HUDEP-2 (cell line): ENCODE measurements around the gene ZCCHC17.

ENCODE experiments used
- DNase-seq, 76 experiments: peaks; one replicate each; lab custom pipeline; 2025; ENCODE audit not compliant: unreplicated experiment in 76 of 76; lab: John Stamatoyannopoulos, UW

The ZCCHC17 gene

DNA sequence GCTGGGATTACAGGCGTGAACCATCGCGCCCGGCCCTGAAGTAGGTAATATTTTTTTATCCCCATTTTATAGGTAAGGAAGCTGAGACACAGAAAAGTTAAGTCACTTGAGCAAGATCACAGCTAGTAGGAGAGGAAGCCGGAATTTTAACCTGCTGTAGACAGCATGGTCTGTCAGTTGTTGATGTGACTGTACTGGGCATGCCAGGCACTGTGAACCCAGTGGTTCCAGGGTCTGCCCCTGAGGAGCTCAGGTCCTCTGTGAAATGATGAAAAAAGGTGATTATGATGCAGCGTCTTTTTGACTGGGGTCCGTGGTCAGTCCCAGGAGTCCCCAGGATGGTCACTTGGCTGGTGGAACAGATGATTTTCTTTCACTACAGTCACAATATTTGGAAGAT, 92.8 kb downstream of the ZCCHC17 start:
- DNase-seq, result no peak

DNA sequence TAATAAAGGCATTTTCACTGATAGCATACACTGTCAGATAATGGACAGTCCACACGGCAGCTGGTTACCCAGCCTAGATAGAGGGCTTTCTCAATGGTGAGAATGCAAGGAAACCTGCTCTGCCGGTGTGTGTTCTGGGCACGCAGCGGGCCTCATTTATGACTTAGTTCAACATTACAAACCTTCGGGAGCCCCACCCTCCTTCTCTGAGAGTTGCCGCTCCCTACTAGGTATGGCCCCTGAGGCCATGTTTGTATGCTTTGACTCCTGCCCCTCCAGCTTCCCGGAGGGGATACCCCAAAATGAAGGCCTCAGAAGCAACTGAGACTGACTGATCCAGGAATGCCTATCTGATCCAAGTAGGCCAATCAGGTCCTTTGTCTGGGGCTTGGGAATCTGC, 93.2 kb downstream of the ZCCHC17 start:
- DNase-seq, result no peak

DNA sequence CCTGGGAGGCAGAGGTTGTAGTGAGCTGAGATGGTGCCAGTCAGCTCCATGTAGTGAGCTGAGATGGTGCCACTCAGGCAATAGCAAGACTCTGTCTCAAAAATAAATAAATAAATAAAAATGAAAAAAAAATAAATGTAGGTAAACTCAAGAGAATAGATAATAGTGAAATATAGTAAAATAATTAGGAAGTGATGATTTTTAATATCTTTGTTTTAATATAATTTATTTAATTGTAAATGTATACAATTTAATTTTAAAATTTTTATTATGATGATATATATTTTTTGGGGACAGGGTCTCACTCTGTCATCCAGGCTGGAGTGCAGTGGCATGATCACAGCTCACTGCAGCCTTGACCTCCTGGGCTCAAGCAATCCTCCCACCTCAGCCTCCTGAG, 96.6 kb downstream of the ZCCHC17 start:
- no peak for DNase-seq

DNA sequence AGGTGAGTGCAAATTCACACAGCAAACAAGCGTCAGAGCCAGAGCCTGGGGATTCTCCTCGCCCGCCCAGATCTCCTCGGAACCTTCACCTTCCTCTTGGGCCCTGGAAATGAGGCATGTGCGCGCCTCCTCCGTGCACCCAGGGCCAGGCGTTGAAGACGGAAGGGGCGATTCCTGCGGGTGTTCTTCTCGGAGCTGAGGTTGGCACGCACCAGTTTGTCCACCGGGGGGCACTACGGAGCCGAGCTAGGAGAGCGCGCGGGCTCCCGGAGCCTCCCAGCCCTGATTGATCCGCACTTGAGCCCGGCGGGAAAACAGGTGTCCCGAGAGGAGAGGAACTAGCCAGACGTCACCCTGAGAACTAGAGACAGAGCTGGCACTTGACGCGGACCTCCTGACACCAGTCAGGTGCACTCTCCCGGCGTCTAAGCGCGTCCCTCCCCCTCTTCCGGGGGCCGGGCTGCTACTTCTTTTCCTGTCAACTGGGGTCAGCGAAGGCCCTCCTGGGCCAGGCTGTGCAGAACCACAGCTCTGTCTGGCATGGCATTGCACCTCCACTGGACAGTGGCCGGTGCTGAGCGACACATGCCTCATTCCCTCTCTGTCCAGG, 97.9 kb downstream of the ZCCHC17 start:
- peak in 61 of 76 experiments; percentile 8 to 76 (median 57) for DNase-seq

DNA sequence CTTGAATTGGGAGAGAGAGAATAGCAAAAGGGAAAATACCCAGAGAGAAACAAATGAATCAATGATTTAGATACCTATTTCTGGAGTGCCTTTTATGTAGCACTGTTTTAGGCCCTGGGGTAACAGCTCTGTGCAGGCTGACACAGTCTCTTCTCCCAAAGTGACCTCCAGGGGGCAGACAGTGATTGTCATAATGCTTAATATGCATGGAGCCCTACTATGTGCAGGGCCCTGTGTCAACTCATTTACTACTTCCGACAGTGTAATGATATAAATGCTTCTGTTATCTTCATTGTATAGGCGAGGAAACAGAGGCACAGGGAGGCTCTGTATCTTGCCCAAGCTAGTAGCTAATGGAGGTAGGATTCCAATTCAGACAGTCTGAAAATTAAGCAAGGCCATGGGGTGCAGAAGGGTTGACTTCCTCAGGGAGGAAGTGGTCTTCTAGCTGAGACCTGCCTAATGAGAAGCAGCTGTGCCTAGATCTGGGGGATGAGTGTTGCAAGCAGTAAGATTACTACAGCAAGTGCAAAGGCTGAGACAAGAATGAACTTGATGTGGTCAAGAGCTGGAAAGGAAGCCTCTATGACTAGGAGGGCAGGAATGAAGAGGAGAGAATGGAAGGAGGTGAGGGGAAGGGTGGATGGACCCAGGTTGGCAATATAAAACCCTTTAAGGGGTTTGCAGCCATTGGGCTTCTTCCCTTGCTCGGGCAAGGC, 100.0 kb downstream of the ZCCHC17 start:
- peak in 13 of 76 experiments; percentile 5 to 21 (median 12) for DNase-seq

DNA sequence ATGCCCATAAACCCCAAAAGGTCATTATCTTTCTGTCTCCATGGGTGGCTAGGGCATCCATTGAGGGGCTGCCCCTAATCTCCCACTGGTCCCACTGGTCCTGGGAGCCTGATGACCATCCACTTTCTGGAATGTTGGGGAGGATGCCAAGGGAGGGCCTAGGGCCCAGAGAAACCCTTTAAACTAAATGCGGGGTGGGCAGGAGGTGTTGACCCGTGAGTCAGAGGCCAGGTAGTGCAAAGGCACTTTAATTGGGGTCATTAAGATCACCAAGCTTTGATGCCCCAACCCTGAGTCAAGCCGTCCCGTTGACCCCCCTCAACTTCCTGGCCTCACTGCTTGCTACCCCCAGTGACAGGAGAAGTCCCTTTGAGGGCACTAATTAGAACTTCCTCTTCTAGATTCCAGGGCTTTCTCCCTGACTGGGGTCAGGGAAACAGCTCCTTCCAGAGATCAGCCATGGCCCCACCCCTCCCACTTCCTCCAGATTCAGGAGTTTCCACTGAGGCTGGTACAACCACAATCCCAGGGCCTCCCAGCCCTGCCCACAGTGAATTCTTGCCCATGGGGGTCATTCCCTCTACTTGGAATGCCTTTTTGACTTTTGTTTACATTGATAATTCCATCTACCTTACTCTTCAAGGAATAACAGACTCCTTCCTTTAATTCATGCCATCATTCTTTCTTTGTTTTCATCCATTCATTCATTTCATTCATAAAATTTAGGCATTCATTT, 100.7 kb downstream of the ZCCHC17 start:
- DNase-seq, result no peak

DNA sequence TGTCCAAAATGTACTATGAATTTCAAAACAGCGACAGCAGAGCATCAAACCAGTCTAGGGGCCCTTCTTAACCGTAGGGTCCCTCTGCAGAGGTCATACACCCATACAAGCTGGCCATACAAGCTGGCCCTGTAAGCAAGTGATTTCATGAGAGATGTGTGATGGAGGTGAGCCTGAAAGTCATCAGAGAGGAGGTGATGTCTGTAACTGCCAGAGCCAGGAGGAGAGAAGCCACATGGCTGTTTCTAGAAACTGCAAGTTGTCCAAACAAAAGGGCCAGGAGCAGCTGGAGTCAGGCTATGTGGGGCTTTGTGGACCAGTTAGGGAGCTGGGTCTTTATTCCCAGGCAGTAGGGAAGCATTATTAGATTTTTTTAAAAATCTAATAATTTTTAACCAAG, 101.4 kb downstream of the ZCCHC17 start:
- no peak for DNase-seq

DNA sequence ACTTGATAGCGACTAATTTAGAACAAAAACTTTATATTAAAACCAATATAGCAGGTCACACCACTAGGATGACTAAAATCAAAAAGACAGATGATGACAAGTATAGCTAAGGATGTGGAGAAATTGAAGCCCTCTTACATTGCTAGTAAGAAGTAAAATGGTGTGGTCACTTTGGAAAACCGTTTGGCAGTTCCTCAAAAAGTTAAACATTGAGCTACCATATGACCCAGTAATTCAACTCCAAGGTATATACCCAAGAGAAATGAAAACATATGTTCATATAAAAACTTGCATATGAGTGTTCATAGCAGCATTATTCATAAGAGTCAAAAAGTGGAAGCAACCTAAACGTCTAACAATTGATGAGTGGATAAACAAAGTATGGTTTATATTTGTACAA, 103.1 kb downstream of the ZCCHC17 start:
- no peak for DNase-seq

DNA sequence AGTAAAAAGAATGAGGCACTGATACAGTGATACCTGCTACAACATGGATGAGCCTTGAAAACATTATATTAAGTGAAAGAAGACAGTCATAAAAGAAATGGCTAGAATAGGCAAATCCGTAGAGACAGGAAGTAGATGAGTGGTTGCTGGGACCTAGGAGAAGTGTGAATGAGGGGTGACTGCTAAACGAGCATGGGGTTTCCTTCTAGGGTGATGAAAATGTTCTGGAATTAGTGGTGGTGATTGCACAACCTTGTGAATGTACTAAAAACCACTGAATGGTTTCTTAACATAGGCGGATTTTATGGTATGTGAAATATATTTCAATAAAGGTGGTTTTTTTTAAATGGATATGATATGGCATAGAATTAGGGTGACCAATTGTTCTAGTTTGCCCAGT, 103.6 kb downstream of the ZCCHC17 start:
- no peak for DNase-seq

DNA sequence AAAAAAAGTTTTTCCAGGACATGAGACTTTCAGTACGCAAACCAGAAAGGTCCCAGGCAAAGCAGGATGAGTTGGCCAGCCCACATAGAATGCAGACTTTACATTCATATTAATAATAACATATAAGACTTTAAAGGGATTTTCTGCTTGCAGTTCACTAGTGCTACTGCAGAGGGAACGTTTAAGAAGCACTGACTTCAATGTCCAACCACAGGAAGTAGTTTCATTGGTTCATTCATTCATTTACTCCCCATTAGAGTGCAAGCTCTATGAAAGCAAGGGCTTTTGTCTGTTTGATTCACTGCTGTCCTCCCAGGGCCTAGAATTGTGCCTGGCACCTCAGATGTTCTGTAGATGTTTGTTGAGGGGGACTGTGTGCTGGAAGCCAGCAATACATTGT, 104.4 kb downstream of the ZCCHC17 start:
- no peak for DNase-seq

DNA sequence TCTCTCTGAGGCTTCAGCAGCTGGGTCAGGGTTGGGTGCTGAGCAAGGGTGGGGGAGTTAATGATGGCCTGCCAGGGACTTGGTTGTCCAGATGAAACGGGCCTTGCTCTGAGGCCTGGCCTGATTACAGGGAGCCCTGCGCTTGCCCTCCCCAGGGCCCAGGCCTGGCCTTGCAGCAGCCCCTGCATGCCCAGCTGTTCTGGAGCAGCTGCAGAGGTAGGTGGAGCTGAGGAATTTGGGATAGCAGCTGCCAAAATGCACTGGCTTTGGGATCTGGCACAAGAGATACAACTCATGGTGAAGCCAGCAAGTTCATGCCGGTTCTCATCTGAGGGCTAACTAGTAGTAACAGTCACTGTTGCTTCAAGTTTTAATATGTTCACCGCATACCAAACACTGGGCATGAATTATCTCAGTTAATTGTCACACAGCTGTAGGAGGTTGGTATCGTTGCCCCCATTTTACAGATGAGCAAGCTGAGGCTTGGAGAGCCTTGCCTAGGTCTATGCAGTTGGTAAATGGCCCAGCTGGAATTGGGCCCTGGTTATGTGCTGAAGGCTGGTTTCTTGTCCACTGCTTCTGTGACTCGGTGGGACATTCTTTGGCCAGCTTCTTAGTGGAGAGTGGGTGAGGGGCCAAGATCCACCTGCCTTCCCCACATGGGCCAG, 108.9 kb downstream of the ZCCHC17 start:
- no peak for DNase-seq

DNA sequence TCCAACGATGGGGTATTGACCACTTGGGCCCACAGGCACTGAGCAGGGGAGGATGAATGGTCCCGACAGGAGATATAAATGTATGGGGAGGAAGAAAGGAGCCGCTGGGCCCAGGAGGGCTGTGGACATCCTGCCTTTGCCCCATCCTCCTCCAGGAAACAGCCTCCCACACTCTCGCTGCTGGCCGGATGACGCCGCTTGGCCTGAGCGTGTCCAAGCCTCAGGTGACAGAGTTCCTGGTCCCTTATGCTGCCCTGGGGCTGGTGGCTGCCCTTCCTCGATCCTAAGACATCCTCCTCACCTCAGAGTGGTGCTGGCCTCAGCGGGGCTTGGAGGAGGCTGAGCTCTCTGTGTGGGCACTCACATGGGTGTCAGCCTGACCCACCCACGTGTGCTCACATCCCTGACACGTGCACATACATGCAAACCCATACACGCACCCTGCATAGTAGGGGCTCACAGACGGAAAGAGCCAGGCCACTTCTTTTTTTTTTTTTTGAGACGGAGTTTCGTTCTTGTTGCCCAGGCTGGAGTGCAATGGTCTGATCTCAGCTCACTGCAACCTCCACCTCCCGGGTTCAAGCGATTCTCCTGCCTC, 110.3 kb downstream of the ZCCHC17 start:
- no peak for DNase-seq

DNA sequence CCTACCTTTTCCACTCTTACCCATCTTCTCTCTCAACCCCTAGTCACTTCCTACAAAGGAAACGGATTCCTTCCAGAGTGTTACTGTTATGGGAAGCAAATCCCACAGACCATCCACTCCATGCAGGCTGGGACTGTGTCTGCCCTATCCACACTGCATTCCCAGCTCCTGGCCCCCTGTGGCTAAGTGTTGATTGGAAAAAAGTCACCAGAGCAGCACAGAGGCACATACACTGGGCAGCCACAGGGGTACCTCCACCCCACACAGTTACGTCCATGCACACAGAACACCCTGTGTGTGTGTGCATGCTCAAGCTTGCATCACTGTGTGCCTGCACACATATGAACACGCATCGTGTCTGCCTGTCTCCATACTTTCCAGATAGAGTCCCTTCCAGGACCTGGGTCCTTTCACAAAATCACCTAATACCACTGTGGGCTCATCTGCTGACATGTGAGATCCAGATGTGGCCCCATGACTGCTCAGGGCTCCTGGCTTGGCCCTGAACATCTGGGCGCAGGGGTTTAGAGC, 112.0 kb downstream of the ZCCHC17 start:
- no peak for DNase-seq

DNA sequence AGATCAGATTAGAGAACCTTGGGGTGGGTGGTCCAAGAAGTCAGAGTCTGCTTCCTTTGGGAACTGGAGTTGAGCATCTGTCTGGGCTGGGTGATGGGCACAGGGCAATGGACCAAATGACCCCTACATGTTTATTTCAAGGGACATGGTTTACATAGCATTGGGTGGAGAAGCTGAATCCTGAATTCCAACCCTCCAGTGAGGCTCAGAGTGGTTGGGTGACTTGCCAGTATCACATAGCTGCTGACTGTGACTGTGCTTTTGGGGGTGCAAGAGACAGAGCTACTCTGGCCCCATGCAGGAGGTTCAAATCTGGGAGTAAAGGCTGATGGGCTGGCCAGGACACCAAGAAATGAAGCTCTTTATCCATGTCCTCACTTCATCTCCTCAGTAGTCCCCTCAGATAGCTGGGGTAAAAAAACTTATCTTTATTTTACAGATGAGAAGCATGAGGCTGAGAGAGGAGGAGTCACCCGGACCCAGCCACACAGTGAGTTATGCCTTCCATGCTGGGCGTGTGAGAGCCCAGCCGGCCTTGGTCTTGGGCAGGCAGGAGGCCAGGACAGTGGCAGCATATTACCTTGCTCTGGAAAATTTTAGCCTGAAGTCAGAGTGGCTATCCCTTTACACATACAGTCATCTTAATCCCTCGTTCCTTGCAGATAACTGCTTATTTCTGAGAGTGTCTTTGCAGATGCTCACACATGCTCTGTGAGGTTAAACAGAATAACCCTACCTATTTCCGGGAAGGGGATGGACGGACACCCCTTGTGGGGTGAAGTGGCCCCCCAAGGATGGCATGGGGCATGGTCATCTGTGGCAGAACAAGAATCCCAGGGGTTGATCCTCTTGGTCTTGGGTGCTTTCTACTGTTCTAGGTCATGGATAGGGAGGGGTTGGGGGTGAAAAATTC, 113.4 kb downstream of the ZCCHC17 start:
- DNase-seq, result peak in 65 of 76 experiments; percentile 8 to 81 (median 49)

DNA sequence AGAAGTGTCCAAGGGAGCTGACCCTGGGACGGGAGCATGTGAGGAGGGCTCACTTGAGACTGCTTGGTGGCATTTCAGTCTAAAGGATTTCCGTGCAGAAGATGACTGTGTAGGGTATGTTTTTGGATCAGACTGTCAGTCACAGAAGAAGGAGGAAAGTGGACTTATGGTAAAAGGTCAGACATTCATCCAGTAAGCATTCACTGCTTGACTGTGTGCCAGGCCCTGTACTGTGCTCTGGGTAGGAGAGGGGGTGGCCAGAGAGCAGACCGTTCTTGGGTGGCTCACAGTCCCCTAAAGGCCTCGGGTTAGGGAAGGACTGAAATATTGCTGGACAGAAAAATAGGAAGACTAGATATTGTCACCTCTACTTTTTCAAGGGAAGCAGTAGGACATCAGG, 114.0 kb downstream of the ZCCHC17 start:
- no peak for DNase-seq

DNA sequence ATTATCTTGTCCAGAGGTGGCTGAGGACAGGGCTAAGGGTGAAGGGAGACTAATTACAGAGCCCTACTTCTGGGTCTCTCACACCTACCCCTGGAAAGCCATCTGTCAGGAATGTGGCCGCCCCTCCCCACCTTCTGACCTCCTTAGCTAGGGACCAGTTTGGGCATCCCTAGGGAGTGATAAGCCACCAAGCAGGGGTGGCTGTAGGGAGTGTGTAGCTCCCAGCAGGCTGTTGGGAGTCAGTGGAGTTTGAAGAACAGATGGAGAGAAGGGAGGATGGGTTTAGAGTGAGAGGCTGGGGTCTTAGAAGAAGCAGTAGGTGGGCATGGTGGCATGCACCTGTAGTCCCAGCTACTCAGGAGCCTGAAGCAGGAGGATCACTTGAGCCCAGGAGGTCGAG, 115.4 kb downstream of the ZCCHC17 start:
- no peak for DNase-seq

DNA sequence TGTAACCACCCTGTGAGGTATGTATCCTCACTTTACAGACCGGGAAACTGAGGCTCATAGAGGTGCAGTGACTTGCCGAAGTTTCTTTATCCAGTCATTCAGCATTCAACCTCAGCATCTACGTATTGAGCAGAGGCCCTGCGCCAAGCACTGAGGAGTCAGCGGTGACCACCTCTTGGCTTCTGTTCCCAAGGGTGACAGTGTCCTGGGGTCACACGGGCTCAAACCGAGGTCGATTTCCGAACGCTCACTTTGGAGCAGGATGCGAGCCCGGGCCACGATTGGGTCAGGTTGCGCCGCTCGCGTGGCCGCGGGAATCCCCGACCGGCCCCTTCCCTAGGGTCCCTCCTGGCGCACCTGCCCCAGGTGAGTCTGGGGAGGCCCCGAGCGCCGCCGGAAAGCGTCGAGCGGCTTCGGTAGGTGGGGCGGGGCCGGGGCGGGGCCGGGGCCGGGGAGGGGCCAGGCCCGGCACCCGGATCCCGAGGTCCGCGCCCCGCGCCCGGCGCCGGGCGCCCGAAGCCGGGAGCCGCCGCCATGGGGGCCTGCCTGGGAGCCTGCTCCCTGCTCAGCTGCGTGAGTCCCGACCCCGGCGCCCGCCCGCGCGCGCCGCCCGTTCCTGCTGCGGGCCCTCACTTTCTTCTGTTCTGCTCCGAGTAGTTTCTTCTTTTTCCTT, 116.0 kb downstream of the ZCCHC17 start, which contains the start of gene SERINC2:
SERINC2 (plus strand) TSS at position 482 of the 673 bp plus-strand sequence; CDS start at position 535, 53 bp downstream.
- peak in 7 of 76 experiments; percentile 10 to 43 (median 18) for DNase-seq

DNA sequence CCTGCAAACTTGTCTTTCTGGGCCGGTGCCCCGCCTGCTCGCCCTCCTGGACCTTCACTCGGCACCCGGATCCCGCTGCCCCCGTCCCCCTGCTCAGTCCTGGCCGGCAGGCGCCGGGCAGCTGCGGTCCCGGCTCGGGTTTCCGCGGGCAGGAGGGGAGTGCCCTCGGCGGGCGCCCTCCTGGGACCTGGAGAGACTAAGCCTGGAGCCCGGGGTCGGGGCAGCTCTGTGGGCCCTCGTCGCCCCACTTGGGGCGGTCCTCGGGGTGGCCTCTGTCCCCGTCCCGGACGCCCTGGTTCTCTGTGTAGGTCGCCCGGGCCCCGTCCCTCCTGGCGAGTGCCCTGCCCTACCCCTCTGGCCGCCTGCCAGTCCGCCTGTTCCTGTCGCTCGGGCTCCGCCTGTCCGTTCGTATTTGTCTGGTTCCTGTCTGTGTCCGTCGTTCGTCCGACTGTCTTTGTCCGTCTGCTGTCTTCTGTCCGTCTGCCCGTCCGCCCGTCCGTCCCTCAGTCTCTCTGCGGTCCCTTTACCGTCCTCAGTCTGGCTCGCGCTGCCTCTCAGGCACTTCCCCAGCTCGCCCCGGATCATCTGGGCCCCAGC, 116.7 kb downstream of the ZCCHC17 start:
- peak in 61 of 76 experiments; percentile 13 to 75 (median 53) for DNase-seq
